Measurements from ENCODE around the gene IGSF21. TPM values are rescaled to one million over a fixed set of nuclear protein-coding genes. Genes with fewer than 3 reads are reported as not detected.

The IGSF21 gene
- total RNA-seq, 2 donors from 2014 or later = 4.7 to 7.8 TPM

GRCh38 chr1:18326211-18326897 lies 218.8 kb downstream of the IGSF21 start:
- intact Hi-C loops (cut with DNase I) = no loop called here
- DNase-seq (ENCODE audit: low spot score) = no peak

- intact Hi-C loops (cut with DNase I) = no loop called here
- no peak for DNase-seq (ENCODE audit: low spot score)
These were observed 220.1 kb downstream of the IGSF21 start for GRCh38 chr1:18327650-18328049.

- intact Hi-C loops (cut with DNase I) = no loop called here
- DNase-seq (ENCODE audit: low spot score) = no peak
These were observed 221.2 kb downstream of the IGSF21 start for GRCh38 chr1:18328803-18329202.

- intact Hi-C loops (cut with DNase I) = no loop called here
- no peak for DNase-seq (ENCODE audit: low spot score)
These were observed 222.1 kb downstream of the IGSF21 start for GRCh38 chr1:18329469-18330253.

- DNase-seq (ENCODE audit: low spot score) = no peak
- intact Hi-C loops (cut with DNase I) = no loop called here
These were observed 225.0 kb downstream of the IGSF21 start for GRCh38 chr1:18332576-18332975.

- intact Hi-C loops (cut with DNase I) = no loop called here
These were observed 225.6 kb downstream of the IGSF21 start for GRCh38 chr1:18333220-18333619.

GRCh38 chr1:18336801-18337200 lies 229.2 kb downstream of the IGSF21 start:
- DNase-seq (ENCODE audit: low spot score) = no peak
- intact Hi-C loops (cut with DNase I) = no loop called here

More at GRCh38 chr1:18333220-18333619, 225.6 kb downstream of the IGSF21 start:
- DNase-seq (ENCODE audit: low spot score) = no peak

- DNase-seq (ENCODE audit: low spot score) = no peak
- intact Hi-C loops (cut with DNase I) = no loop called here
These were observed 230.2 kb downstream of the IGSF21 start for GRCh38 chr1:18337757-18338156.

- DNase-seq (ENCODE audit: low spot score) = no peak
- intact Hi-C loops (cut with DNase I) = no loop called here
These were observed 231.6 kb downstream of the IGSF21 start for GRCh38 chr1:18339161-18339560.

- DNase-seq (ENCODE audit: low spot score) = no peak
- intact Hi-C loops (cut with DNase I) = no loop called here
These were observed 232.7 kb downstream of the IGSF21 start for GRCh38 chr1:18340158-18340764.

- no peak for DNase-seq (ENCODE audit: low spot score)
- intact Hi-C loops (cut with DNase I) = no loop called here
These were observed 233.2 kb downstream of the IGSF21 start for GRCh38 chr1:18340787-18341186.

- intact Hi-C loops (cut with DNase I) = no loop called here
- no peak for DNase-seq (ENCODE audit: low spot score)
These were observed 233.9 kb downstream of the IGSF21 start for GRCh38 chr1:18341291-18342069.

- DNase-seq (ENCODE audit: low spot score) = no peak
- intact Hi-C loops (cut with DNase I) = no loop called here
These were observed 235.1 kb downstream of the IGSF21 start for GRCh38 chr1:18342744-18343143.

- intact Hi-C loops (cut with DNase I) = no loop called here
- no peak for DNase-seq (ENCODE audit: low spot score)
These were observed 236.0 kb downstream of the IGSF21 start for GRCh38 chr1:18343581-18343980.

GRCh38 chr1:18344755-18345154 lies 237.2 kb downstream of the IGSF21 start:
- DNase-seq (ENCODE audit: low spot score) = no peak
- intact Hi-C loops (cut with DNase I) = no loop called here

GRCh38 chr1:18347559-18347958 lies 240.0 kb downstream of the IGSF21 start:
- no peak for DNase-seq (ENCODE audit: low spot score)
- intact Hi-C loops (cut with DNase I) = no loop called here

GRCh38 chr1:18348354-18348753 lies 240.8 kb downstream of the IGSF21 start:
- no peak for DNase-seq (ENCODE audit: low spot score)

GRCh38 chr1:18350747-18351146 lies 243.1 kb downstream of the IGSF21 start:
- intact Hi-C loops (cut with DNase I) = no loop called here
- no peak for DNase-seq (ENCODE audit: low spot score)

More at GRCh38 chr1:18348354-18348753, 240.8 kb downstream of the IGSF21 start:
- intact Hi-C loops (cut with DNase I) = no loop called here

GRCh38 chr1:18351735-18352134 lies 244.1 kb downstream of the IGSF21 start:
- DNase-seq (ENCODE audit: low spot score) = no peak
- intact Hi-C loops (cut with DNase I) = no loop called here

Data from posterior vena cava (tissue), 2 donors.